D721Med (cell line): ENCODE data around the gene ACAA2.

Experiments
- DNase-seq: peaks from one replicate; pipeline ENCODE4 v3.0.0; 2011; ENCODE audit warnings: low spot score; ENCODE audit not compliant: insufficient read length
- FAIRE-seq: peaks from 2 replicates; lab custom pipeline; 2011; peaks lifted over from hg19 to GRCh38; lab: Jason Lieb, UNC
- TF ChIP-seq, protein P1 (sequence below): IDR thresholded peaks from 2 replicates; pipeline ENCODE4 v1.5.1; 2012; ENCODE audit warnings: mild to moderate bottlenecking, control low read depth; ENCODE audit not compliant: insufficient read depth; ENCODE audit errors: missing control alignments

ACAA2 gene

DNA sequence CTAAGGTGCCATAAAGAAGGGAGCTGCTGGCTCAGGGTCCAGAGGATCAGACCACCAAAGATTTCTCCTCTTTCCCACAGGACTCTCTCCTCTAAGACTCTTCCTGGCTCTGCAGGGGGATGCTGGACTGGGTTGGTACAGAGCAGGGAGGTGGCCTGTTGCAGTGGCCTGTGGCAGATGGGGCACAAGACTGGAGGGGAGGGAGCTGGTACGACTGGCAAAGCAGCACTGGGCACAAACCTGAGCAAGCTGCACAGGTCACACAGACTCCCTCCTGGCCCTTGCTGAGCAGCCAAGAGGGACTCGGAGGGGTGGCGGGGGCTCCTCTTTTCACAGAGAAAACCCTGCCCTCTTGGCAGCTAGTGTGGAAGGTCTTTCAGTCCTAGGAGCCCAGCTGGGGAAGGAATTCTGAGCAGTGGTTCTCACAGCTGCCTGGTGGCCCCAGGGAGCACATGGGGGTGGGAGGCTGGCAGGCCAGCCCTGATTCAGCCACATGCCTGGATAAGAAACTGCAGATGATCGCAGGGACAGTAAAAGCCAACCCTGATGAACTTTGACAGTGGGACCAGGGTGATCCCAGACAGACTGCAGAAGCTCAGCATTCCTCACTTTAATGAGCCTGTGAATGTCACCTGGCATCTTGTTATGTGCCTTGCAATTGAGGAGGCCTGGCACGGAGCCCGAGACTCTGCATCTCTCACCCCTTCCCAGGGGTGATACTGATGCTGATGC is 32.5 kb upstream of the ACAA2 start:
- TF ChIP-seq, protein P1, sequence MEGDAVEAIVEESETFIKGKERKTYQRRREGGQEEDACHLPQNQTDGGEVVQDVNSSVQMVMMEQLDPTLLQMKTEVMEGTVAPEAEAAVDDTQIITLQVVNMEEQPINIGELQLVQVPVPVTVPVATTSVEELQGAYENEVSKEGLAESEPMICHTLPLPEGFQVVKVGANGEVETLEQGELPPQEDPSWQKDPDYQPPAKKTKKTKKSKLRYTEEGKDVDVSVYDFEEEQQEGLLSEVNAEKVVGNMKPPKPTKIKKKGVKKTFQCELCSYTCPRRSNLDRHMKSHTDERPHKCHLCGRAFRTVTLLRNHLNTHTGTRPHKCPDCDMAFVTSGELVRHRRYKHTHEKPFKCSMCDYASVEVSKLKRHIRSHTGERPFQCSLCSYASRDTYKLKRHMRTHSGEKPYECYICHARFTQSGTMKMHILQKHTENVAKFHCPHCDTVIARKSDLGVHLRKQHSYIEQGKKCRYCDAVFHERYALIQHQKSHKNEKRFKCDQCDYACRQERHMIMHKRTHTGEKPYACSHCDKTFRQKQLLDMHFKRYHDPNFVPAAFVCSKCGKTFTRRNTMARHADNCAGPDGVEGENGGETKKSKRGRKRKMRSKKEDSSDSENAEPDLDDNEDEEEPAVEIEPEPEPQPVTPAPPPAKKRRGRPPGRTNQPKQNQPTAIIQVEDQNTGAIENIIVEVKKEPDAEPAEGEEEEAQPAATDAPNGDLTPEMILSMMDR = no peak
- DNase-seq (no peak), FAIRE-seq (no peak)

DNA sequence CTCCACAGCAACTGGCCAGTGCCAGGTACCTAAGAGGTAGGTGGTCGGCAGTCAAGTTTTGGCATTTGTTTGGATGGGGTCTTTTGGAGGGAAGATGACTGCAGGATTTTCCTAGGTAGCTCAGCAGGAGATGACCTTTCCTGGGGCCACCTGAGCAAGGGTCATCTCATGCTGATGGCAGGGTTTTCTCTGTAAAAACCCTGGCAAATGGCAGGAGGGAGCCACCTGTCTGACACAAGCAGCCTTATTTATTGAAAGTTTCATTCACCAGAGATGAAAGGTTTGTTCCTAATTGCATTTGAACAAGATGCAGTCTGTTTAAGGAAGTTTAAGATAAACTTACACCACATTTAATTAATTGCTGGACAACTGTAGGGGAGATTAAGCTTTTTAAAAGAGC is 31.6 kb upstream of the ACAA2 start:
- TF ChIP-seq, protein P1 = no peak
- no peak for FAIRE-seq
- DNase-seq = no peak

DNA sequence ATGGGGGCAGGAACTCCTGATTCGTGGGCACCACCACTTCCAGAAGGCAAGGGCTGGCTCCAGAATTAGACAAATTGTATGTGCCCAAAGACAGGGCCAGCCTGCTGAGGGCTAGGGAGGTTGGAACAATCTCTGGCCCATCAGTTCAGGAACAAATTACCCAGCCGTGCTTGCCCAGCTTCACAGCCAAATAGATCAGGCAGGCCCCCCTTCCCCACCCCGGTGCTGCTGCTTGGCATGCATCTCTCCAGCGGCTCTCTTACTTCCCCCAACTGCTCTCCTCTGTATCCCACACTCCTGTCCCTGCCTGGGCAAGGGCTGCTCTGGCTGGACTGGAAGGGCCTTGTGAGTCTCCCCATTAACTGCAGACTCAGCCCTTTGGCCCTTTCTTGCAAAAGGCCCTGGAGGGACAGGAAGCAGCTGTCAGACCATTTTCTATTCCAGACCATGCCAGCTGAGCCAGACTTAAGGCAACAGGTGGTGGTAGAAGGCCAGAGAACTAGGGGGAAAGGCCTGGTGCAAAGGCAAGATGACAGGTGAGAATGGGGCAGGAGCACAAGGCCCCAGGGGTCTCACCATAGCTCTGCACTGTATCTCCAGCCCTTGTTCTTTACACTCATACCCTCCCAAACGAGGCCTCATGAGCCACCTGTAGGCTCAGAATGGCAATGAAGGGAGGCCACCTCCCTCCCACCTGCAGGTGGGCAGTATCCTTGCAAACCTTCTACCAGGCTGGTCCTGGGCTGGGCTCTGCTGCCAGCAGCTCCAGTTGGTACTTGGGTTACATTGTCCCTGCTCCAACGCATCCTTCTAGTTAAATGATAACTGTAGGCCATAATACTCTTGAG is 30.7 kb upstream of the ACAA2 start:
- TF ChIP-seq, protein P1 = no peak
- FAIRE-seq = no peak

DNA sequence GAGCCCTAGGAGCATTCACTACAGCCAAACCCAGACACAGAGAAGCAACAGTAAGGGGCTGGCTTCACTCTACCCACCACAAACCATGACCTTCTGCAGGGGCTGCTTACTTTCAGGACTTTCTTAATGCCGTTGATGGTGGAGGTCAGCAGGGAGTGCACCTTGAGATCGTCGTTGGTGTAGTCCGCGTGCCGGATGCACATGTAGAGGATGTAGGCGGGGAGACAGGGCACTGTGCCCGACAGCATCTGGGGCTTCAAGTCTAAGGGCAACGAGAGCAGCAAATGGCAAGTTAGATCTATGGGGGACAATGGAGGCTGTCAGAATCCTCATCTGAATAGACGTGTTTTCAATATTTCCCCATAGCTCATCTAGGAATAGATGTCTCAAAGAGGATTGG is 29.8 kb upstream of the ACAA2 start:
- TF ChIP-seq, protein P1 = no peak
- FAIRE-seq = no peak
- DNase-seq = no peak

More for the DNA sequence above, 30.7 kb upstream of the ACAA2 start:
- no peak for DNase-seq

DNA sequence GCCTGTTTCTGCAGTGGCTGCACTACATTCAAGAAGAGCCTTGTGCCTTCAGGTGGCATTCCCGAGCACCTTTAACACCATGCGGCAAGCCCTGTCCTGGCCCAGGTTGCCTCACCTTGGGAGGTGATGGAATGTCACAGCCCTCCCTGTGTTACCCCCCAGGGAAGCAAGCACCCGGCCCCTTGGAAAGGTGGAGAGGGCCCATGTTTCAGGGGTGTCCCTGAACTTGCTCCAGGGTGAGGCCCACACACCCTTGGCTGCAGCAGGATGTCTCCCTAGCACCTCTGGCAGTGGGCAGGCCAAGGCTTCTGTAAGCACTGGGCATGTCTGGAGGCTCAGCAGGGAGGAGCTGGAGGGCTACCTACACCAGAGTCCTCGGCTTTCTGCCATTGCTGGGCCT is 29.3 kb upstream of the ACAA2 start:
- TF ChIP-seq, protein P1 = no peak
- FAIRE-seq (no peak), DNase-seq (no peak)

DNA sequence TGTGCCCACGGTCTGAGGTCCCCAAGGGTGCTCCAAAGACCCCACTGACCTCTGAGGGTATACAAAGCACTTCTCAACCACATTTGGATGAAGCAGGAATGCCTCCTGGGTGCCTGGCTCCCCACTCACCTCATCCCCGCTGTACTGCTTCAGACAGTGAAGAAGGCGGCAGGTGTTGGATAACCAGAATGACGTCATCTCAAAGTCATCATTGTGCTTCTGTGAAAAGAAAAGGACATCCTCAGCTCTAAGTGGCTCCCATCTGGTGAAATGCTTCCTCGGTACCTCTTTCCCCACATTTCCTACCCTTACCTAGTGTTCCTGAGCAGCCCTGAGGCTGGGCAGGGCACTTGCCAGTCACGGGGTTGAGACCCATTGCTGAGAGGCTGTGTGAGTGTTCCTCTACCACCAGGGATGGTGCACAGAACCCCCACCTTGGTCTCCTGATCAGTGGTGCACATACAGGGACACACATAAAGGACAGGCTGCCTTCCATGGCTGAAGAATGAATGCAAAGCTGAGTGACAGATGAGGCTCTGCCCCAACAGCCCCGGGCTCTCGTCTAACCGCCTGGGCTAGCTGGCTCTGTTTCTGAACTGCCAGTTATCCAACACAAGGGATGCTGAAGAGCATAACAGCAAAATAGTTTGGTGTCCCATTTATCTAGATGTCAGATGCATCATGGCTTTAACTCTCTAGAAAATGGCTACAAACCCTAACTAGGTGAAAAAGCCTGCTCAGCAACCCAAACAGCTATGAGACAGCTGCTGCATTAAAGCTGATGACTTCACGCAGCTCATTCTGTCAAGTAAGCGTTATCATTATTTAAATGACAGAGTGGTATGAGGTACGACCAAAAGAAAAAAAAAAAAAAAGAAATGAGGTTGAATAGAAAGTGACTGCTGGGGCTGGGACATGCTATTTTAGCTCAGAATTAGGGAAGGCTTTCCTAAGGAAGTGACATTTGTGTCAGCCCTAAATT is 28.2 kb upstream of the ACAA2 start:
- TF ChIP-seq, protein P1 = no peak
- FAIRE-seq (no peak), DNase-seq (no peak)
